Measurements from ENCODE around the gene FUNDC1. TPM values are rescaled to one million over a fixed set of nuclear protein-coding genes. Genes with fewer than 3 reads are reported as not detected.

The FUNDC1 gene
- total and polyA plus RNA-seq, 2 experiments from 2014 or later: 13.9 to 19.6 TPM

- Histone ChIP-seq H4K20me1 (ENCODE audit: insufficient read depth) (no peaks in the 10 kb centered on the region), H3K4me2 (ENCODE audit: unreplicated experiment) (no peak overlapping the region), H3F3A (ENCODE audit: insufficient read depth) (no peaks in the 10 kb centered on the region), H3K36me3 (ENCODE audit: low read depth) (no peaks in the 10 kb centered on the region), H3K27ac (no peak overlapping the region), H2AFZ (no peak overlapping the region), H3K9me3 (ENCODE audit: low read depth) (no peaks in the 10 kb centered on the region), H3K4me1 (ENCODE audit: insufficient read depth) (peaks cover 6% of the 10 kb centered on the region), H3K79me2 (ENCODE audit: insufficient read depth) (no peaks in the 10 kb centered on the region), H3K27me3 (replicated peaks; ENCODE audit: insufficient read depth) (no peaks in the 10 kb centered on the region), H3K4me3 (no peak overlapping the region), H3K9ac (no peak overlapping the region), H3K9me2 (ENCODE audit: insufficient read depth) (no peaks in the 10 kb centered on the region)
- in situ Hi-C loops (cut with MboI): no loop called here
- DNase-seq: peak; percentile 78
- WGBS, 2 experiments (ENCODE audit: low coverage in 1 of 2, low lambda C conversion rate in 2 of 2, missing lambda C conversion rate in 2 of 2): 6 to 19% methylated on average over 2 of the region's 2 CpGs
- TF ChIP-seq EZH2 (IDR thresholded peaks at IDR 0.05; ENCODE audit: insufficient read depth, poor library complexity, severe bottlenecking) (no peak), EZH2phosphoT487 (IDR thresholded peaks at IDR 0.05; ENCODE audit: insufficient read depth, low read depth) (no peak)
Measured at GRCh38 chrX:44474410-44474809, 68.2 kb downstream of the FUNDC1 start.

Other genes with a start within 250 kb of the FUNDC1 start
- not detected in 2 replicates for gene EFHC2, start 199.2 kb downstream of the FUNDC1 start, total RNA-seq (2014; rRNA removed; shearing (Covaris generic))
- 0.27 and 0.38 TPM in 2 replicates for gene EFHC2, start 199.2 kb downstream of the FUNDC1 start, polyA plus RNA-seq (2016; fragmentation: Nextera tagmentation; extraction: Ambion mirVana)